T-helper 9 cell (primary cell): ENCODE results near the gene DDX51.

Source experiments
- DNase-seq: peaks from one replicate; pipeline ENCODE4 v3.0.0-alpha.2; 2020
- total RNA-seq, 2 donors: gene quantifications; one replicate each; lab custom pipeline; 2026; lab: John Stamatoyannopoulos, UW

Gene DDX51
- 59.5 to 98.7 reads per million in 2 donors for total RNA-seq

- peak; percentile 96 for DNase-seq
These were observed at the start of gene DDX51, which contains the start of gene NOC4L for GRCh38 chr12:132144115-132144809. Gene DDX51, minus strand, starts transcription at chr12:132144319. Its CDS starts 23 bp downstream, at chr12:132144296. Gene NOC4L, plus strand, starts transcription at chr12:132144457. Its CDS starts 32 bp downstream, at chr12:132144489.

DNA sequence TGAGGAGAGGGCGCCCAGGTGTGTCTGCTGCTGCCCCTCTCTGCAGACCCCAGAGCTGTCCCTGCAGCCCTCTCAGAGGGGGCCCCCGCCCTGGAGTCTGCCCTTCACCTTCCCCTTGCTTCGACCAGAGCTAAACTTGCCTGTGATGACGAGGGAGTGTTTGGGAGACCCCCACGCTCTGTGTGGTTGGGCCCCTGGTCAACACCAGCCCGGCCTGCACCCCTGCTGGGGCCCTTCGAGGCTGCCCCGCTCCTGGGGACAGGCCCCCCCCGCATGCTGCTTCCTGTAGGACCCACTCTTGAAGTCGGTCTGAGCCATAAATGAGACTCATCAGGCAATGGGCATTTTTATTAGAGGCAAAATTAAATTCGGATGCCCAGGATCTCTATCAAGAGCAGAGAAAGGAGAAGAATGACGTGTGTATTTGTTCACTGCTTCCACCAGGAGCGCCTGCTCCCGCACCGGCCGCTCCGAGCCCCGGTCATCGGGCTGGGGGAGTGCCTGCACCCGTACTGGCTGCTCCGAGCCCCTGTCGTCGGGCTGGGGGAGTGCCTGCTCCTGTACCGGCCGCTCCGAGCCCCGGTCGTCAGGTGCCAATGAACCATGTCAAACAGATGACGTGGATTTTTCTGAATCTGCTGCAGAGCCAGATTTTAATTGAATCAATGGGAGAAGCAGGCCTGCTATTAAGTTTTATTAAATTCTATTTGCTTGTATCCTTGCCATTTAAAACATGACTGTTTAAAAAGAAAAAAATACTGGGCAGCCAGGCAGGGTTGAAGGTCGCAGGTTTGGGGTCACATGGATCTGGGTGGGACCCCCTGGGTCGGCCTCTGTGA, 47.8 kb upstream of the DDX51 start:
- no peak for DNase-seq

DNA sequence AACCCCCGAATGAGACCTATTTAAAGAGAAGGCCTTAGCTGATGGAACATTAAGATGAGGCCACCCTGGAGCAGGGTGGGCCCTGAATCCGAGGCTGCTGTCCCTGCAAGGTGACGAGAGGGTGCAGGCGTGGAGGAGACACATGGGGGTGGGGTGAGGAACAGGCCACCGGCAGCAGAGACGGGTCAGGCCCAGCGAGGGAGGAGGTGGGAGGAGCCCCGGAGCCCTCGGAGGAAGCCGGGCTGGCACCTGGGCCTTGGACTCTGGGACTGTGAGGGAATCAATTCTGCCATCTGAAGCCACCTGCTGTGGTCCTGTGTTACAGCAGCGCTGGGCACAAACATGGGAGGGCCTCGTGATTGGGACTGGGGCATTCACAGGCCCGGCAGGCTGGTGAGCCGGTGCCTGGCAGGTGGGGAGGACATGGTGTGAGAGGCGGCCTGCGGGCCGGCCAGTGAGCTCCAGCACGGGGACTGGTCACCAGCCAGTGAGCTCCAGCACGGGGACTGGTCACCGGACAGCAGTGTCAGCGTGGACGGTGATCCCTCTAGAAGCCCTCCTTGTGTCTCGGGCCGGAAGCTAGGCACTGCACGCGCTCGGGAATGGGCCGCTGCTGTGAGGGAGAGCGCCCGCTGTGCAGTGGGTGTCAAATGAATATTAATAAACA, 46.8 kb upstream of the DDX51 start:
- DNase-seq = no peak

GRCh38 chr12:132190012-132190755, 46.1 kb upstream of the DDX51 start:
- DNase-seq = peak; percentile 19

GRCh38 chr12:132189378-132190011, 45.4 kb upstream of the DDX51 start:
- DNase-seq = peak; percentile 92

DNA sequence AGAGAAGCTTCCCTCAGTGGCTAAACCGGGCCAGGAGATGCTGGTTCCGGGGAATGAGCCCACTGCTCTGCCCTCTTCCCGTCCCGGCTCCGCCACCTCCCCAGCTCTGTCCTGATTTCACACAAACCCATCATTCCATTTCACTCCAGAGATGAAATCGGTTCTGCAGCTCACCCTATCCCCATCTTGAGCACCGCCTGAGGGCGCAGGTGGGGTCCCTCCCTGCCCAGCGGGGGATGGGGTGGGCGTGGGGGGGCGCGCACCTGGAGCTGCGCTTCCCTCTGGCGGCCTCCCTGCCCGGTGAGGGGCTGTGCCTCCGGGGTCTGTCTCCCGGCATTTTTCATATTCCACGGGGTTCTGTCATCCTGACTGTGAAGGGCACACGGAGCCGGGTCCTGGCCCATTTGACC, 44.8 kb upstream of the DDX51 start:
- DNase-seq = no peak

GRCh38 chr12:132188451-132188901, 44.4 kb upstream of the DDX51 start:
- no peak for DNase-seq

DNA sequence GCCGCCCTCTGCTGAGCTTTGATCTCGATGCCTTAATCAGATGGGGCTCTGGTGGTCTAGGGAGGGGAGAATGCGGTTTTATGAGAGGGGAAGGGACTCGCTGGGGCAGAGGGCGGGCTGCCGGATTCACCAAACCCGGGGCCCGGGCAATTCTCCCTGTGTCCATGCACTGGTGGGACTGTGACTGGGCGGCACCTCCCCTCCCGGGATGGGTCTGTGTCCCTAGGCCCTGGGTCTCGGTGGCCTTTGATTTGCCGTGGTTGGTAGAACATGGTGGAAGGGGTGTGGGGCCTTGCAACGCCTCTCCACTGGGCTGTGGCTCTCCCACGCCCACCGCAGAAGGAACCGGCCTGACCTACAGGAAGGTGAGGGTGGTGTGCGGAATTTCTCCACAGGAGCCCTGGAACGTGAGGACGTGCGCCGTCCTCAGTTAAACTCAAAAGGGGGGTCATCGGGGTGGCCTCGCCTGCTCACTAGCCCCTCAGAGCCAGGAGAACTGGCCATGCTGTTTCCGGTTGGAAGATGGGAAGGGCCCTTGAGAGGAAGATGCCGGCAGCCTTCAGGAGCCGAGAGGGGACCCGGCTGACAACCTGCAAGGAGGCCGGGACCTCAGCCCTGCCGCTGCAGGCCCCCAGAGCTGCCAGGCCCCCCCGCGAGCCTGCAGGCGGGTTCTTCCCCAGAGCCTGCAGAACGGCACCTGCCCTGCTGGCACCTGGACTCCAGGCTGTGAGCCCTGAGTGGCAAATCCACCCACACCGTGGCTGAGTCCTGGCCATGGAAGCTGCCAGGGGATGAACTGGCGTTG, 43.7 kb upstream of the DDX51 start:
- no peak for DNase-seq

GRCh38 chr12:132186857-132187620, 42.9 kb upstream of the DDX51 start:
- no peak for DNase-seq

DNA sequence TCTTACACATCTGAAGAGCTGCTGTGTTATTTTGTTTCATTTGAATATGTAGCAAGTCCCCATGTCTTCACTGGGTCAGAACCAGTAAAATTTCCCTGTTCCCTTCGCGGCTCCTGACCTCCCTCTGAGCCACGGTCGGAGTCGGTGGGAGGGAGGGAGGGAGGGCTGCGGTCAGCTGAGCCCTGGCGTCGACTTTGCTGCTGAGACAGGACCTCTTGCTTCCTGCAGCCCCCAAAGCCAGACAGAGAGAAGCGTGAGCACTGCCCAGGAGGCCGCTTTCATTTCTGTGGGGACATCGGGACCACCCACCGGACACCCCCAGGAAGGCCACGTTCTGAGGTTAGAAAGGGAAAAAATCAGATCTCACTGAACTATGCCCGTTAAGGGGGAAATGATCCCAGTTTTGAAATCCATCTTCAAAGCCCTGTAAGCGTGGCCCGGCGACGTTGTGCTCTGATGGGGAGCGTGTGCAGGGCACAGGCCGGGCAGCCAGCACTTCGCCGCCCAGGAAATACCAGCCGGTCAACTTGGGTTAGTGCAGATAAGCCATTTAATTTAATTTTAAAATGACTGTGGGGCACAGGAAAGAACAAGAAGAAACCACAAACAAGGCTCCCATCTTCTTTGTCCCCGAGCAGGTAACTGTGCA, 42.2 kb upstream of the DDX51 start:
- no peak for DNase-seq

- peak; percentile 23 for DNase-seq
These were observed 41.6 kb upstream of the DDX51 start for GRCh38 chr12:132185705-132186104.

- no peak for DNase-seq
These were observed 38.7 kb upstream of the DDX51 start for GRCh38 chr12:132182711-132183365.

DNA sequence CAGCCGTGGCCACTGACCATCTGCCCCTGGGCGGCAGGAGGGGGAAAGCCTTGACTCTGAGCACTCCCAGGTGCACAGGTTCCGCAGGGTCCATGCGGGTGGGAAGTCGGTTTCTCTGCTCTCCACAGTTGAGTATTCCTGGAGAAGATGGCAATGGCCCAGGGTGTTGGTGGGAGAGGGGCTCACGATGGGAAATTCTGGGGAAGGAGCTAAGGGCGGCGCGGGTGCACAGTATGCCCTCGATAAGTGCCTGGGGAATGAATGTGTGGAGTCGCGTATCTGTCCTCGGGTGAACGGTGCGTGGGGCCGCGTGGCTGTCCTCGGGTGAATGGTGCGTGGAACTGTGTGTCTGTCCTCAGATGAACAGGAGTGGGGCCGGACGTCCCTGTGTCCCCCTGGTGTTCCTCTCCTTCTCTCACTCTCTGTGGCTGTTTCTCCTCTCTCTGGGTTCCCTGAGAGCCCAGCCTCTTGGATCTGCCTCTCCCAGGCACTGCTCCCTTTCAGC, 38.1 kb upstream of the DDX51 start:
- no peak for DNase-seq

DNA sequence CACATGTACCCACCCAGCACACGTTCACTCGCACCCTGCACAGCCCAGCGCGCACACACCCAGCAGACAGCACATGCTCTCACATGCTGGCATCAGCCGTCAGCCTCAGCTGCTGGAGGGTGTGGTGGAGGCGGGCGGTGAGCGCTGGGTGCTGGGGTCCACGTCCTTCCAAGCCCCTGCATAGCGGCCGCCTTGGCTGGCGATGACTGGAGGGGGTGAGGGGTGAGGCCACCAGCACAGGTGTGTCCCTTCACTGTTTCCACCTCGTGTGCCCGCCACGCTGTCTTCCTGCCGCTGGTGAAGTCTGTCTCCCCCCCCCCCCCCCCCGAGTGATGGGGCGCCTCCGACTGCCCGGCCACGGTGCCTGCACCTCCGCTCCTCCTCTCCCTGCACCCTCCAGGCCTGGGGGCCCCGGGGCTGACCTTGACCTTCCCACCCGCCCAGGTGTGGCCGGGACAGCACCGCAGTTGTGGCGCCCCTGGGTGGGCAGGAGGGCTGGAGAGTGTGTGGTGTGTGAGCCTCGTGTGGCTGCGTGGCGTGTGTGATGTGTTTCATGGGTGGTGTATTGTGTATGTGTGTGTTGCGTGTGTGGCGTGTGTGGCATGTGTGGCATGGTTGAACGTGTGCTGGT, 37.6 kb upstream of the DDX51 start:
- DNase-seq = no peak

DNA sequence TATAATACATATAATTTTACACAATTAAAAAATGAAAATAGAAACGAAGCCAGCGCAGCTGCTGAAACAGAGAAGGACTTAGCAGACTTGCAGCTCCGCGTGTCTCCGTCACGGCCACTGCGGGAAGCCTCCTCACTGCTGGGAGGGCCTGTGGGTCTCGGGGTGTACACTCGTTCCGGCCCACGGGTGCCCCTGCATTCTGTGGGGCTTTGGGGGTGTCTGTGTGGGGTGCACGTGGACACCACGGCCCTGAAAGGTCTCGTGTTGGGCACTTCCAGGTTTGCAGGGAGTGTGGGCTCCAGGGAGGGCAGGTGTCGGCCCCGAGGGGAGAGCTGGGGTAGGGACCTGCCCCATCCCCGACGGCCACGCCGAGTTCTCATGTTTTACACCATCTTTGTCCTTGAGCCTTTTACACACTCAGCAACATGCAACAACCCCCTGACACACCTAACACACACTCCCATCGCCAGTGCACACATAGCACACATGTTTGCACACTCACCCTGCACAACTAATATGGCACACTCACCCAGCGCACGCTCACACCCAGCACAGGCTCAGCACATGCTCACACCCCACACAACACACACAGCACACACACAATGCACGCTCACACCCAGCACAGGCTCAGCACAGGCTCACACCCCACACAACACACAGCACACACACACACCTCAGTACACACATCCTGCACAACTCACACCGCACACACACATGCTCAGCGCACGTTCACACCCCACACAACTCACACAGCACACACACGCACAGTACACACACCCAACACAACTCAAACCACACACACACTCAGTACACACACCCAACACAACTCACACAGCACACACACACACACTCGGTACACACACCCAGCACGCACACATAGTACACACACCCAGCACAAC, 36.8 kb upstream of the DDX51 start:
- DNase-seq = no peak

DNA sequence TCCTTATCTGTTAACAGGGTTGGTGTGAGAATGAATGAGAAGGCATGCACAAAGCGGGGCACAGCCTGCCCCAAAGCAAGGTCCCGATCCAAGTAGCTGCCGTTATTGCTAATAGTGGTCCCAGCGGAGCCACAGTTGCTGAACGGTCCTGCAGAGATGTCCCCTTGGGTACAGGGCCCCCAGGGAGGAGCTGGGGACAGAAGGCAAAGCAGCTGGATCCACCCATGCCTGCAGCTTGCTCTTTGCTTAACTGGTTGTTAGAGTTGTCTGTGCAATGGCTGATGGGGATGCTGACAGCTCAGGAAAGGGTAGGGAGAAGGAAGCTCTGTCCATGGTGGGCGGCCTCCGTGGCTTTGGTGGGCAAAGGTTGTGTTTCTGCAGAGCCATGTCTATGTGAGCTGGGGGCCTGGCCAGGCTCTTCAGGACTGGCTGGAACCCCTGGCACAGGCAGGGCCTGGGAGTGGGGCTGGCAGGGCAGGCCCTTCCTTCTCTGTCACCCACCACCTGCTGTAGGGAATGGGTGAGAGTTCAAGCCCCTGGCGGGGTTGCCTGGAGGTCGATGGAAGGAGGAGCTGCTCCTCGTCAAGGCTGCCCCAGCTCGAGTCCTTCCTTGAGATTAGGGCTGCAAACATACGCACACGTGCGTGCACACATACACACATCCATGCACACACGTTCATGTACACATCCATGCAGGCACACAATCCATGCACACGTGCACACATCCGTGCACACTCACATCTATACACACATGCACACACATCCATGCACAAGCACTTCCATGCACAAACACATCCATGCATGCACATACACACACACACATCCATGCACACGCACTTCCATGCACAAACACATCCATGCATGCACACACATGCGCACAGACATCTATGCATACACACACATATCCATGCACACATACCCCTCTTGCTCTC, 35.6 kb upstream of the DDX51 start:
- no peak for DNase-seq
